Subcutaneous adipose tissue (tissue), 4 donors: Measurements from ENCODE around the gene ICA1. TPM values are rescaled to one million over a fixed set of nuclear protein-coding genes. Genes with fewer than 3 reads are reported as not detected.

Experiments
- total RNA-seq, 4 donors: library from RNA; depleted of rRNA; stranded (reverse); fragments of >200 nt; gene quantifications; one replicate each; pipeline ENCODE4 v1.1.0, GENCODE V29; 2016
- TF ChIP-seq, protein P1 (sequence below): fragments of 450-650 bp; IDR thresholded peaks from one replicate; pipeline ENCODE4 v1.5.1; 2016; ENCODE audit warnings: low read depth, mild to moderate bottlenecking, control low read depth, antibody characterized with exemption, moderate library complexity

Gene ICA1
- total RNA-seq, 4 donors from 2014 or later, result 20.9 to 55.4 (median 34.3) TPM

DNA sequence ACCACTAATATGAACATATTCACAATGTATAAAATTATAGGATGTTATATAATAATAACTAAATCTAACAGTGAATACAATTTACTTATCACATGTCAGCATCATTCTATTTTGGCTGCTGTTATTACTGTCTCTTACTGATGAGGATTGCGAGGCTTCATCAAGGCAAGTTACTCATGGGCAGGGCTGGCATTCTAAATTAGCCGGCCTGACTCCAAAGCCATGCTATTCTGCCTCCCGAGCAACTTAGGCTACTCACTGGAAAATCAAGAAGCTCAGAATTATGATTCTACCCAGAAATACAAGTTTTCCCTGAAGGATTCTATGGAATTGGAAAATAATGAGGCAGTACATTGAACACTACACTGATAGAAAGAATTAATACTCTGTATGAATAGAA lies 101.7 kb downstream of the ICA1 start:
- TF ChIP-seq, protein P1, sequence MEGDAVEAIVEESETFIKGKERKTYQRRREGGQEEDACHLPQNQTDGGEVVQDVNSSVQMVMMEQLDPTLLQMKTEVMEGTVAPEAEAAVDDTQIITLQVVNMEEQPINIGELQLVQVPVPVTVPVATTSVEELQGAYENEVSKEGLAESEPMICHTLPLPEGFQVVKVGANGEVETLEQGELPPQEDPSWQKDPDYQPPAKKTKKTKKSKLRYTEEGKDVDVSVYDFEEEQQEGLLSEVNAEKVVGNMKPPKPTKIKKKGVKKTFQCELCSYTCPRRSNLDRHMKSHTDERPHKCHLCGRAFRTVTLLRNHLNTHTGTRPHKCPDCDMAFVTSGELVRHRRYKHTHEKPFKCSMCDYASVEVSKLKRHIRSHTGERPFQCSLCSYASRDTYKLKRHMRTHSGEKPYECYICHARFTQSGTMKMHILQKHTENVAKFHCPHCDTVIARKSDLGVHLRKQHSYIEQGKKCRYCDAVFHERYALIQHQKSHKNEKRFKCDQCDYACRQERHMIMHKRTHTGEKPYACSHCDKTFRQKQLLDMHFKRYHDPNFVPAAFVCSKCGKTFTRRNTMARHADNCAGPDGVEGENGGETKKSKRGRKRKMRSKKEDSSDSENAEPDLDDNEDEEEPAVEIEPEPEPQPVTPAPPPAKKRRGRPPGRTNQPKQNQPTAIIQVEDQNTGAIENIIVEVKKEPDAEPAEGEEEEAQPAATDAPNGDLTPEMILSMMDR, result no peak

DNA sequence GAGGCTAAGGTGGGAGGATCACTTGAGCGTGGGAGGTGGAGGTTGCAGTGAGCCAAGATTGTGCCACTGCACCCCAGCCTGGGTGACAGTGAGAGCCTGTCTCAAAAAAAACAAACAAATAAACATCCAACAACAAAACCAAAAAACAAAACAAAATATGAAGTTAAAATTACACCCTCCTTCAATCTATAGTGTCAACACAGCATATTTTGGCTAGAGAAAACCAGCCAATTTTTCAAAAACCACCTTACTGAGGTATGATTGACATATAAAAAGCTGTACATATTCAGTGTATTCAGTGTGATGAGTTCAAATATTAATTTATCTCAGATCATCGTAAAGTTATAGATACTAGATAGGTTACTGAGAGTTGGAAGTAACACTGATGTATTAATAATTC lies 102.4 kb downstream of the ICA1 start:
- TF ChIP-seq, protein P1, result no peak

DNA sequence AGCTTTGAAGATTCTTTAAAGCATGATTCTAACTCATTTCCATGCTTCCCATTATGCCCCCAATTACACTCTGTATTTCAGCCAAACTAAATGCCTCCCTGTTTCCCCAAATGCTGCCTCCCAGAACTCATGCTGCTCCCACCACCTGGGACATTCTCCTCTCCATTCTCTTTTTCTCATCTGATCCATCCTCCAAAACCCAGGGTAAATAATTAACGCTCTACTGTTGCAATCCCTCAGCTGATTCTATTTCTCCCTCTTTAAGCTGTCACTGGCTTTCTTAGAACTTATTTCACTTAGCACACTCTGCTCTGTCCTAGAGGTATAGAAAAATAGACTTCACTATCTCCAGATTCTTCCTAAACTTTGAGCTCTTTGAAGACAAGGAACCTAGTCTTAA lies 104.7 kb downstream of the ICA1 start:
- TF ChIP-seq, protein P1, result no peak

DNA sequence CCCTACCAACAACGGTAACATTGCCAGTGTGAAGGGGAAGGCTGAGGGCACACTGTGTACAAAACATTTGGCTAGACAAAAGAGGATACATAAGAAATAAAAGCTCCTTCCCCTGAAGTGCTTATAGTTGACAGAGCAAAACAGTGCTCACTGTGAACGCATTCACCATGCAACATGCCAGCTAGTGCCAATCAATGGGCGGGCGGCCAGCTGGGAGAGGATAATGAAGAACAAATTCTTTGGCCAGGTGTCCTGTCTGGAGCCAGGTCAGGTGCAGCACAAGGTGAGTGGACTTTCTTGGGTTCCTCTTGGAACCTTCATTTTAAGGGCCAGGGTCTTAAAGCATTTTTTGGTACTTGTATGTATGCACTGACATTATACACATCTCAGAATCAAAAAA lies 106.1 kb downstream of the ICA1 start:
- TF ChIP-seq, protein P1, result no peak

DNA sequence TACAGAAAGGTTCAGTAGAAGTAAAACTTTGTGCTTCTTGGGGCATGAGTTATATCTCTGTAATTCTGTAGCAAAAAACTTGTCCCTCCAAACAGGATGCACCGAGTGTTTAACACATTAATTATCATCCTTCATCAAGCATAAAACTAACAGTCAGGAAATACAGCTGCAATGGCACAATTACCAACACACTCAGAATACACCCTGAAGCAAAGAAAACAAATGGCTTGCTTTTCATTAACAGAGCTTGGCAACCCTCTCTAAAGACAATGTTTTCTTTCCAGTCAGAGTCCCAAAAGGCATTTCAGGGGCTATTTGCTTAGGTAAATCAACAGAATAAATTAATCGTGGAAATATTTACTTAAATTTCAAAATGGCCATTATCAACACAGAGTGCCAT lies 107.7 kb downstream of the ICA1 start:
- TF ChIP-seq, protein P1, result no peak

DNA sequence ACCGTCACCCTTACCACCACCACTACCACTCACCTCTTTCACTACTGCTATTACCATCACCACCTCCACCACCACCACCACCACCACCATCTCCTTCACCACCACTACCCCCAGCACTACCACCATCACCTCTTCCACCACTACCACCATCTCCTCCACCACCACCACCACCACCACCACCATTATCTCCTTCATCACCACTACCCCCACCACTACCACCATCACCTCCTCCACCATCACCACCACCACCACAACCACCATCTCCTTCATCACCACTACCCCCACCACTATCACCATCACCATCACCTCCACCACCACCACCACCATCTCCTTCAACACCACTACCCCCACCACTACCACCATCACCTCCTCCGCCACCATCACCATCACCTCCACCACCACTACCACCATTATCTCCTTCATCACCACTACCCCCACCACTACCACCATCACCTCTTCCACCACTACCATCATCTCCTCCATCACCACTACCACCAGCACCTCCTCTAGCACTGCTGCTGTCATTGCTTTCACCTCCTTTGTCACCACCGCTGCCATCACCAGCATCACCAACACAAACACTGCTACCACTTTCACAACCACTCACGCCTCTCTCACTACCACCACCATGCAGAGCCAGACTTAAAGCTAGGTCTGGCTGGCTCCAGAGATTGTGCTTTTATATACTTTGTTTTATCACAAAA lies 109.3 kb downstream of the ICA1 start:
- TF ChIP-seq, protein P1, result no peak

DNA sequence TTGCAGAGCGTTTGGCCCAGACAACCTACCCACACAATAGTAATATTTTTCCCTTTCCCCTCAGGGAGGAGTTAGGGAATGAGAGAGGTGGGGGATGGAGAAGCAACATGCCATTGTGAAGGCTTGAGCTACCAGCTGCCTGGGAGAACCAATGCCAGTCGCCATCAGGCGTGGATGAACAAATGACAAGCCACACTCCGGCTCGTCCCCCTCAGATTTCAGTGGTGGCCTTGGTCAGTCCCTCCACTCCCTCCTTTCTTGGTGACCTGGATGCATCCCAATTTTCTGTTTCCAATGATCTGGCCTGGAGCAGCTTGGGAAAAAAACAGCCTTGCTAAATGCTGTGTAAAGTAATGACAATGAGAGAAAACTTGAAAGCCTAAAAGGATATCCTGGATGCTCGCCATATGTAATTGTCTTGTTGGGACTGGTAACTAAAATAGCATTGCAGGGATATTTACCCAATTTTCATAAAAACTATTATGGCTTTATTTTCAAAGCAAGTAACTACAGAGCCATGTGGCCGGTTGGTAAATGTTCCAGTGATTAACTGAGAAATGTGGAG lies 110.7 kb downstream of the ICA1 start:
- TF ChIP-seq, protein P1, result no peak
